Muscle of leg (tissue), 11 donors: ENCODE data around the gene NPS. TPM values are rescaled to one million over a fixed set of nuclear protein-coding genes. Genes with fewer than 3 reads are reported as not detected.
A peak's percentile ranks its signal among the peaks of the same experiment; 100 is the strongest.

ENCODE experiments used
- DNase-seq: peaks from one replicate; pipeline ENCODE4 v3.0.0; 2013
- H3K27ac ChIP-seq: one replicate; pipeline ENCODE4 v1.5.1; 2013; ENCODE audit warnings: mild to moderate bottlenecking, low read length, control low read depth
- H3K27me3 ChIP-seq: one replicate; pipeline ENCODE4 v1.6.1; 2013; ENCODE audit warnings: low read length; ENCODE audit not compliant: control insufficient read depth, insufficient read depth
- H3K36me3 ChIP-seq: one replicate; pipeline ENCODE4 v1.6.1; 2013; ENCODE audit warnings: low read length; ENCODE audit not compliant: control insufficient read depth, insufficient read depth
- H3K4me1 ChIP-seq: one replicate; pipeline ENCODE4 v1.6.1; 2013; ENCODE audit warnings: low read length; ENCODE audit not compliant: control insufficient read depth, insufficient read depth
- H3K4me3 ChIP-seq: one replicate; pipeline ENCODE4 v1.5.1; 2013; ENCODE audit warnings: low read length, control low read depth
- H3K9me3 ChIP-seq: replicated peaks from 2 replicates; pipeline ENCODE4 v1.6.1; 2013; ENCODE audit warnings: low read depth, low read length; ENCODE audit not compliant: control insufficient read depth
- WGBS: methylation state at CpG from one replicate; pipeline ENCODE4 v1.1.5; 2013; ENCODE audit warnings: missing lambda C conversion rate; ENCODE audit not compliant: insufficient coverage; 5-methylcytosine and 5-hydroxymethylcytosine counted together
- polyA plus RNA-seq, 8 donors: library from polyadenylated mRNA; unstranded; fragments of 120-200 nt; gene quantifications; one replicate each; pipeline versions ENCODE4 v1.2.1 to v1.2.3, GENCODE V29; 2013; ENCODE audit warnings: inconsistent platforms in 1 of 8, low replicate concordance in 1 of 8; ENCODE audit not compliant: insufficient read length in 8 of 8, insufficient read depth in 1 of 8
- total RNA-seq: library from RNA; stranded (reverse); fragments of 120-200 nt; gene quantifications from one replicate; pipeline ENCODE4 v1.2.4, GENCODE V29; 2013

The NPS gene
- total and polyA plus RNA-seq, 9 donors = not detected

- H3K27me3 ChIP-seq = peaks cover 2% of the 10 kb centered on the region
- no peak overlapping the region for H3K4me3 ChIP-seq
- H3K27ac ChIP-seq = no peak overlapping the region
- peaks cover 11% of the 10 kb centered on the region for H3K4me1 ChIP-seq
- H3K9me3 ChIP-seq = peaks cover 10% of the 10 kb centered on the region
- no peak for DNase-seq
- H3K36me3 ChIP-seq = no peaks in the 10 kb centered on the region
- WGBS = 67% methylated on average over 1 of the region's 3 CpGs
Observed at GRCh38 chr10:127576051-127576450, 26.9 kb downstream of the NPS start.

GRCh38 chr10:127576740-127577161 is 27.6 kb downstream of the NPS start:
- Histone ChIP-seq H3K4me1 (peaks cover 11% of the 10 kb centered on the region), H3K27ac (peak overlapping the region; percentile 17), H3K4me3 (no peak overlapping the region), H3K9me3 (peaks cover 10% of the 10 kb centered on the region), H3K36me3 (no peaks in the 10 kb centered on the region), H3K27me3 (peaks cover 2% of the 10 kb centered on the region)
- WGBS = 0% methylated on average over 3 of the region's 6 CpGs
- DNase-seq = peak; percentile 50

- H3K27me3 ChIP-seq = peaks cover 2% of the 10 kb centered on the region
- peaks cover 8% of the 10 kb centered on the region for H3K9me3 ChIP-seq
- peak; percentile 18 for DNase-seq
- peak overlapping the region; percentile 17 for H3K27ac ChIP-seq
- WGBS = 87% methylated on average over 3 of the region's 8 CpGs
- no peaks in the 10 kb centered on the region for H3K36me3 ChIP-seq
- peaks cover 11% of the 10 kb centered on the region for H3K4me1 ChIP-seq
- no peak overlapping the region for H3K4me3 ChIP-seq
Observed at GRCh38 chr10:127577376-127578258, 28.5 kb downstream of the NPS start.

GRCh38 chr10:127578259-127578960 is 29.3 kb downstream of the NPS start:
- WGBS = 53% methylated on average over 8 of the region's 10 CpGs
- H3K27ac ChIP-seq = no peak overlapping the region

GRCh38 chr10:127578961-127579305 is 29.8 kb downstream of the NPS start:
- H3K4me1 ChIP-seq = peaks cover 11% of the 10 kb centered on the region

More at GRCh38 chr10:127578259-127578960, 29.3 kb downstream of the NPS start:
- Histone ChIP-seq H3K27me3 (peaks cover 2% of the 10 kb centered on the region), H3K9me3 (peaks cover 5% of the 10 kb centered on the region), H3K4me3 (no peak overlapping the region), H3K36me3 (no peaks in the 10 kb centered on the region), H3K4me1 (peaks cover 11% of the 10 kb centered on the region)
- no peak for DNase-seq

GRCh38 chr10:127579640-127580039 is 30.5 kb downstream of the NPS start:
- WGBS = no CpG with 5 or more reads among the region's 2 CpGs
- peaks cover 11% of the 10 kb centered on the region for H3K4me1 ChIP-seq
- H3K4me3 ChIP-seq = no peak overlapping the region
- H3K27me3 ChIP-seq = peaks cover 2% of the 10 kb centered on the region
- H3K27ac ChIP-seq = no peak overlapping the region
- no peak for DNase-seq
- H3K36me3 ChIP-seq = no peaks in the 10 kb centered on the region
- no peaks in the 10 kb centered on the region for H3K9me3 ChIP-seq

More at GRCh38 chr10:127578961-127579305, 29.8 kb downstream of the NPS start:
- Histone ChIP-seq H3K9me3 (peaks cover under 1% of the 10 kb centered on the region), H3K36me3 (no peaks in the 10 kb centered on the region), H3K27ac (no peak overlapping the region), H3K27me3 (peaks cover 2% of the 10 kb centered on the region), H3K4me3 (no peak overlapping the region)
- DNase-seq = no peak
- WGBS = no CpG with 5 or more reads among the region's 7 CpGs

- 55% methylated on average over 10 of the region's 17 CpGs for whole genome bisulfite sequencing
- Histone ChIP-seq H3K9me3 (no peaks in the 10 kb centered on the region), H3K27ac (no peak overlapping the region), H3K27me3 (peaks cover 2% of the 10 kb centered on the region), H3K36me3 (no peaks in the 10 kb centered on the region), H3K4me3 (no peak overlapping the region), H3K4me1 (peaks cover 10% of the 10 kb centered on the region)
- DNase-seq = no peak
Observed at GRCh38 chr10:127580822-127581221, 31.7 kb downstream of the NPS start.

GRCh38 chr10:127585519-127586023 is 36.5 kb downstream of the NPS start:
- H3K4me3 ChIP-seq = no peak overlapping the region
- no CpG with 5 or more reads among the region's 4 CpGs for WGBS
- H3K4me1 ChIP-seq = no peaks in the 10 kb centered on the region
- no peaks in the 10 kb centered on the region for H3K36me3 ChIP-seq
- no peaks in the 10 kb centered on the region for H3K27me3 ChIP-seq
- H3K9me3 ChIP-seq = peaks cover 5% of the 10 kb centered on the region
- no peak overlapping the region for H3K27ac ChIP-seq
- DNase-seq = no peak

- WGBS = 31% methylated on average over 3 of the region's 4 CpGs
- peak overlapping the region; percentile 43 for H3K27ac ChIP-seq
Observed at GRCh38 chr10:127587668-127588365, 38.7 kb downstream of the NPS start.

GRCh38 chr10:127592586-127592985 is 43.5 kb downstream of the NPS start:
- Histone ChIP-seq H3K36me3 (no peaks in the 10 kb centered on the region), H3K27me3 (no peaks in the 10 kb centered on the region), H3K4me1 (no peaks in the 10 kb centered on the region), H3K9me3 (no peaks in the 10 kb centered on the region), H3K27ac (no peak overlapping the region), H3K4me3 (no peak overlapping the region)
- no CpG with 5 or more reads among the region's 7 CpGs for WGBS
- no peak for DNase-seq

More at GRCh38 chr10:127587668-127588365, 38.7 kb downstream of the NPS start:
- Histone ChIP-seq H3K36me3 (no peaks in the 10 kb centered on the region), H3K4me1 (no peaks in the 10 kb centered on the region), H3K9me3 (peaks cover 5% of the 10 kb centered on the region), H3K27me3 (no peaks in the 10 kb centered on the region), H3K4me3 (no peak overlapping the region)
- DNase-seq = peak; percentile 12
